MM.1S (cell line): ENCODE data around the gene ENGASE.

Experiments used
- EZH2 ChIP-seq: fragments of 300-600 bp; sonication (generic); optimal IDR thresholded peaks from 2 replicates; pipeline ENCODE3; 2017; ENCODE audit warnings: low read depth, mild to moderate bottlenecking, antibody characterized with exemption, low read length, mixed read lengths
- EZH2phosphoT487 ChIP-seq: fragments of 300-600 bp; sonication (generic); IDR thresholded peaks from 2 replicates; pipeline ENCODE4 v1.6.1; 2018; ENCODE audit warnings: antibody characterized with exemption, low read length
- TF ChIP-seq, protein P1 (sequence below): fragments of 300-600 bp; sonication (generic); IDR thresholded peaks from 2 replicates; pipeline ENCODE4 v1.5.1; 2016; ENCODE audit warnings: antibody characterized with exemption, low read length, mixed read lengths

DNA sequence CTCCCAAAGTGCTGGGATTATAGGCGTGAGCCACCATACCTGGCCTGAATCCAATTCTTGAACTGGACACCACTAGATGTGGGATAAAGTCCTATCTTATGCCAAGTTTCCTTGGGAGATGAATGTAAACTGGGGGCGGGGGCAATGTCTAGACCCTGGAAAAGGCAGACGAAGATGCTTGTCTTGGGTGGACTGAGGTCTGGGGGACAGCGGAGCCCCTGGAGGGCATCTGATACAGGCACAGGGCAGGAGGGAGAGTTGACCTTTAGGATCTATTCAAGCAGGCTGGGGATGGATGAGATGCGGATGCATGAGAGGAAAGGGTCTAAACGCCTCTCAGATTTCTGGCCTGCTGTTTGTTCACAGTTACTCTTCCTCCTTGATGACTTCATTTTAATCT is 38.9 kb upstream of the ENGASE start:
- TF ChIP-seq, protein P1, sequence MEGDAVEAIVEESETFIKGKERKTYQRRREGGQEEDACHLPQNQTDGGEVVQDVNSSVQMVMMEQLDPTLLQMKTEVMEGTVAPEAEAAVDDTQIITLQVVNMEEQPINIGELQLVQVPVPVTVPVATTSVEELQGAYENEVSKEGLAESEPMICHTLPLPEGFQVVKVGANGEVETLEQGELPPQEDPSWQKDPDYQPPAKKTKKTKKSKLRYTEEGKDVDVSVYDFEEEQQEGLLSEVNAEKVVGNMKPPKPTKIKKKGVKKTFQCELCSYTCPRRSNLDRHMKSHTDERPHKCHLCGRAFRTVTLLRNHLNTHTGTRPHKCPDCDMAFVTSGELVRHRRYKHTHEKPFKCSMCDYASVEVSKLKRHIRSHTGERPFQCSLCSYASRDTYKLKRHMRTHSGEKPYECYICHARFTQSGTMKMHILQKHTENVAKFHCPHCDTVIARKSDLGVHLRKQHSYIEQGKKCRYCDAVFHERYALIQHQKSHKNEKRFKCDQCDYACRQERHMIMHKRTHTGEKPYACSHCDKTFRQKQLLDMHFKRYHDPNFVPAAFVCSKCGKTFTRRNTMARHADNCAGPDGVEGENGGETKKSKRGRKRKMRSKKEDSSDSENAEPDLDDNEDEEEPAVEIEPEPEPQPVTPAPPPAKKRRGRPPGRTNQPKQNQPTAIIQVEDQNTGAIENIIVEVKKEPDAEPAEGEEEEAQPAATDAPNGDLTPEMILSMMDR: no peak
- TF ChIP-seq EZH2phosphoT487 (no peak), EZH2 (no peak)
